Measurements from ENCODE around the gene NLRP11. TPM values are rescaled to one million over a fixed set of nuclear protein-coding genes. Genes with fewer than 3 reads are reported as not detected.

The NLRP11 gene
- total RNA-seq (2014; rRNA removed) = 0.11 TPM in 1 of 2 replicates, not detected in the other
- 0.04 TPM for polyA plus RNA-seq (2012)

DNA sequence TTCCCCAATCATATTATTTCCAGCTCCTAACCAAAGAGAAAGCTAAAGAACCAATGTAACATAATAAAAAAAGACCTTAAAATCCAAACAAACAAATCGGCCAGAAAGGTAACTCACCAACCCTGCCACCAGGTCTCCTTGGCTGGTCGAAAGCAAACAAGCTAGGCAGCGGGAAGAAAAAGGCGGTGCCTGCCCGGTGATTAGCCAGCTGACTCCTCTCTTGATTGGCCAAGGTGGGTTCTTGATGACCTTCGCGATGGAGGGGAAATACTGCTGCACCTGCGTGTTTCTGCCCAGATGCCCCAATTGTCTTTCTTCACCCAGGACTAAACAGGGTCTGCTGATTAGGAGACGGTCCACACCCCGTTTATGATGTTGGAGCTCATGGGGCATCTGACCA lies at the start of gene NLRP11:
NLRP11 (minus strand) TSS at position 154 of the 400 bp plus-strand sequence. CDS start 13,825 bp downstream, outside the sequence.
- no peak for DNase-seq (ENCODE audit: low read depth)

DNA sequence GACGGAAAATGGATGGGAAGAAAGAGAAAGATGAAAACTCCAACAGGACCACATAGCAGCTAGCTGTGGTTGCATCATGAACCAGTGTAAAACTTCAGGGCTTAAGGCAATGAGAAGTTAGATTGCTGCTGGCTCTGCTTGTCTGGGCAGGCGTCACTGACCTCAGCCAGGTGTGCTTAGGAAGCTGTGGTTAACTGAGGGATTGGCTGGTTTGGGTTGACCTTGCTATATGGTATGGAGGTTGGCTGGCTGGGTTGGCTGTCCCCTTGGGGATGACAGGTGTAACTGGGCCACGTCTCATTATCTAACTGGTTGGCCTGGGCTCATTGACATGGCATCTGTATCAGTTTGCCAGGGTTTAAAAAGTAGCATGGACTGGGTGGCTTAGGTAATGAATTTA lies 45.4 kb upstream of the NLRP11 start:
- no peak for DNase-seq (ENCODE audit: low read depth)

DNA sequence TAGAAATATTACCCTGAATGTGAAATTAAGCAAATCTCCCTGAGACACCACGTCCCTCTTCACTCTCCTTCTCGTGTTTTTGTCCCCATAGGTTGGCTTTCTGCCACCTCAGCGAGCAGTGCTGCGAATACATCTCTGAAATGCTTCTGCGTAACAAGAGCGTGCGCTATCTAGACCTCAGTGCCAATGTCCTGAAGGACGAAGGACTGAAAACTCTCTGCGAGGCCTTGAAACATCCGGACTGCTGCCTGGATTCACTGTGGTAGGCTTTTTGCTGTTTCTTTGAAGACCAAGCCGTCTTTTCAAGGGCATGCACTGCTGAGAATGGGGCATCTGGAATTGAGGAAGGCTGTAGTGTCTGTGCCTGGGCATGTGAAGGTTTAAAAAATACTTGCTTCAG lies 38.9 kb upstream of the NLRP11 start:
- DNase-seq (ENCODE audit: low read depth) = no peak

DNA sequence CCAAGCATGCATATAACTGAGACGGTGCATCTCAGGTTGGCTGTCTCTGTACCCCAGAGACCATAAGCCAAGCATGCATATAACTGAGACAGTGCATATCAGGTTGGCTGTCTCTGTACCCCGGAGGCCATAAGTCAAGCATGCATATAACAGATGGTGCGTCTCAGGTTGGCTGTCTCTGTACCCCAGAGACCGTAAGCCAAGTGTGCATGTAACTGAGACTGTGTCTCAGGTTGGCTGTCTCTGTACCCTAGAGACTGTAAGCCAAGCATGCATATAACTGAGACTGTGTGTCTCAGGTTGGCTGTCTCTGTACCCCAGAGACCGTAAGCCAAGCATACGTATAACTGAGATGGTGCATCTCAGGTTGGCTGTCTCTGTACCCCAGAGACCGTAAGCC lies 35.3 kb upstream of the NLRP11 start:
- no peak for DNase-seq (ENCODE audit: low read depth)

DNA sequence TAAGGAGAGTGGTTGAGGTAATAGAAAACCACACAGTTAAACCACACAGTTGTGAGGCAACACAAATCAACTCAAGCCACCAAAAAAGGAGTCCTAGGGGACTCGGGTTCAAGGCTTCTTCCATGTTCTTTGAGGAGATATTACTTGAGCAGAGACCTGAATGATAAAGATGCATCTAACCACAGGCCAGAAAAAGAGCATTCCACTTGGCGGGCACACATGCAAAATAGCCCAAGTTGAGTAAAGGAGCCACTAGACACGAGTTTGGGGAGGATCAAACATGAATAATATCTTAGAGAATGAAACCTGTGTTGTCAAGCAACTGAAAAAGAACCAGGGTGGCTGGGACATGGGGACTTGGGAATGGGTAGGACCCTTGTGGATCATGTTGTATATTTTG lies 34.7 kb upstream of the NLRP11 start:
- DNase-seq (ENCODE audit: low read depth) = no peak

DNA sequence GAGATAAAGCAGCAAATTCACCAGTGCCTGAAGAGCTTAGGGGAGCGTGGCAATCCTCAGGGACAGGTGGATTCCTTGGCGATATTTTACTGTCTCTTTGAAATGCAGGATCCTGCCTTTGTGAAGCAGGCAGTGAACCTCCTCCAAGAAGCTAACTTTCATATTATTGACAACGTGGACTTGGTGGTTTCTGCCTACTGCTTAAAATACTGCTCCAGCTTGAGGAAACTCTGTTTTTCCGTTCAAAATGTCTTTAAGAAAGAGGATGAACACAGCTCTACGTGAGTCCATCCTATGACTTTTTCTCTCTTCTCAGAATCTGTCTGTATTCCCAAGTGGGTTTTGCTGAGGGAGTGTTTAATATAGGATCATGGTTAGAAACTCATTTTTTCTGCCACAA lies 27.2 kb upstream of the NLRP11 start:
- no peak for DNase-seq (ENCODE audit: low read depth)

DNA sequence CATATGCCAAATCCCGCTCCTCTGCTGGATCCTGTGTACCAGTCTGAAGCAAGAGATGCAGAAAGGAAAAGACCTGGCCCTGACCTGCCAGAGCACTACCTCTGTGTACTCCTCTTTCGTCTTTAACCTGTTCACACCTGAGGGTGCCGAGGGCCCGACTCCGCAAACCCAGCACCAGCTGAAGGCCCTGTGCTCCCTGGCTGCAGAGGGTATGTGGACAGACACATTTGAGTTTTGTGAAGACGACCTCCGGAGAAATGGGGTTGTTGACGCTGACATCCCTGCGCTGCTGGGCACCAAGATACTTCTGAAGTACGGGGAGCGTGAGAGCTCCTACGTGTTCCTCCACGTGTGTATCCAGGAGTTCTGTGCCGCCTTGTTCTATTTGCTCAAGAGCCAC lies 26.6 kb upstream of the NLRP11 start:
- DNase-seq (ENCODE audit: low read depth) = no peak

DNA sequence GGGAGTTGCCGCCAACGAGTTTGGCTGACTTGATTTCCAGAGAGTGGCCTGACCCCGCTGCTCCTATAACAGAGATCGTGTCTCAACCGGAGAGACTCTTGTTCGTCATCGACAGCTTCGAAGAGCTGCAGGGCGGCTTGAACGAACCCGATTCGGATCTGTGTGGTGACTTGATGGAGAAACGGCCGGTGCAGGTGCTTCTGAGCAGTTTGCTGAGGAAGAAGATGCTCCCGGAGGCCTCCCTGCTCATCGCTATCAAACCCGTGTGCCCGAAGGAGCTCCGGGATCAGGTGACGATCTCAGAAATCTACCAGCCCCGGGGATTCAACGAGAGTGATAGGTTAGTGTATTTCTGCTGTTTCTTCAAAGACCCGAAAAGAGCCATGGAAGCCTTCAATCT lies 26.2 kb upstream of the NLRP11 start:
- no peak for DNase-seq (ENCODE audit: low read depth)

DNA sequence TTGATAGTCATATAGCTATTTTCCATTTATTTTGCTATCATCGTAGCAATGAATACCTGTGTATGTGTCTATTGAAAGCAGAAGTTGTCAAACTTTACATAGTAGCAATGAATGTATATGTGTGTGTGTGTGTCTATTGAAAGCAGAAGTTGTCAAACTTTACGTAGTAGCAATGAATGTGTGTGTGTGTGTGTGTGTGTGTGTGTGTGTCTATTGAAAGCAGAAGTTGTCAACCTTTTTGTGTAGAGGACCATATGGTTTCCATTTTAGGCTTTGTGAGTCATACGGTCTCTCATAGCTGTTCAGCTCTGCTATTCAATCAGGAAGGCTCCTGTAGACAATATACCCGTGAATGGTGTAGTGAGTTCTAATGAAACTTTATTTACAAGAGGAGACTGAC lies 25.4 kb upstream of the NLRP11 start:
- no peak for DNase-seq (ENCODE audit: low read depth)

DNA sequence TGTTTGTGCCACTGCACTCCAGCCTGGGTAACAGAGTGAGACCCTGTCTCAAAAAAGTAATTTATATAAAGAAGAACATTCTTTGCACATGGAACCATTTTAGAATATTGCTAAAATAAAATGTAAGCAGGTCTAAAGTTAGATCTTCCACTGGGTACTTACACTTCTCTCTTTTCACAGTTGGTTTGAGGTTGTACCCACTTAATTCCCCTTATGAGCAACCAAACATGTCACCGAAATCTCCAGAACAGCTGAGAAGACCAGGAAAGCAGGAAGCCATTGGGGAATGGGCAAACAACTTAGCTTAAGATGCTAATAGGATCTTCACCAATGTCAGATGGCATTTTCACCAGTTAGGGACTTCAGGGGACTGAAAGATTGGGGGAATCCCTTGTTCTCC lies 23.4 kb upstream of the NLRP11 start:
- DNase-seq (ENCODE audit: low read depth) = no peak

DNA sequence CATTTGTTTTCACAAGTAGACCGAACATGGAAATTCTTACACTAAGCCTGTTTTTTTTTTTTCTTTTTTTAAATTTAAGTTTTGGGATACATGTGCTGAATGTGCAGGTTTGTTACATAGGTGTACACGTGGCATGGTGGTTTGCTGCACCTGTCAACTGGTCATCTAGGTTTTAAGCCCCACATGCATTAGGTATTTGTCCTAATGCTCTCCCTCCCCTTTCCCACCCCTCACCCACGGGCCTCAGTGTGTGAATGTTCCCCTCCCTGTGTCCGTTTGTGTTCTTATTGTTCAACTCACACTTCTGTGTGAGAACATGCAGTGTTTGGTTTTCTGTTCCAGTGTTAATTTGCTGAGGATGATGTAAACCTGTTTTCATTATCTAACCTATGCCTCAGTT lies 7.1 kb upstream of the NLRP11 start:
- DNase-seq (ENCODE audit: low read depth) = no peak

DNA sequence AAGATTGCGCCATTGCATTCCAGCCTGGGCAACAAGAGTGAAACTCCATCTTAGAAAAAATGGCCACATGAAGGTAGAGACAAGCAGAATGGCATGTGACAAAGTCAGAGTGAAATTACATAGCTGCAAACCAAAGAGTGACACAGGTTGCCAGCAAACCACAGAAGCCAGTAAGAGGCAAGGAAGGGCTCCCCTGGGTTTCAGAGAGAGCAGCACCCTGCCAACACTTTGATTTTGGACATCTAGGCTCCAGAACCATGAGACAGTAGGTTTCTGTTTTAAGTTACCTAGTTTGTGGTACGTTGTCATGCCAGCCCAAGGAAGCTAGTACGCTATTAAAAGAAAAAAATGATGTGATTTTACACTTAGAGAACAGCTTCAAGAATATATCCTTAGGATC lies 6.5 kb upstream of the NLRP11 start:
- no peak for DNase-seq (ENCODE audit: low read depth)

DNA sequence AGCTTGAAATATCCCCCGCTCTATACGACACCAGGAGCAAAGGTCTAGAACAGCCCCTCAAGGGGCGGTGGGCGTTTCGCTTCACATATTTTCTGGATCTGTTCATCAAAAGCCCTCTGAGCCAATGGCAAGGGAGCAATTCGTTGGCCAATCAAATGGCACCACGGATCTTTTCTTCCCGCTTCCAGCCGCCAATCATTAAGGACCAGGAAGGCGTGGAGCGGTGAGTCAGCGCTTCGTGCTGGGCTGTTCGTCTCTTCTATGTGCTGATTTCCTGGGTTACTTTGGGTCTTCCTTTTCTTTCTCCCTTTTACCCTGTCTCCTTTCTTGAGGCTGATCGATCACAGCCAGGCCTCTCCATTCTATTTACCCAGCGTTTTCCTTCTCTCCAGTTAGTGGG lies 4.5 kb upstream of the NLRP11 start, which contains the start of gene NLRP4:
NLRP4 (plus strand) TSS at position 201 of the 400 bp plus-strand sequence. CDS start 15,541 bp downstream, outside the sequence.
- DNase-seq (ENCODE audit: low read depth) = no peak

DNA sequence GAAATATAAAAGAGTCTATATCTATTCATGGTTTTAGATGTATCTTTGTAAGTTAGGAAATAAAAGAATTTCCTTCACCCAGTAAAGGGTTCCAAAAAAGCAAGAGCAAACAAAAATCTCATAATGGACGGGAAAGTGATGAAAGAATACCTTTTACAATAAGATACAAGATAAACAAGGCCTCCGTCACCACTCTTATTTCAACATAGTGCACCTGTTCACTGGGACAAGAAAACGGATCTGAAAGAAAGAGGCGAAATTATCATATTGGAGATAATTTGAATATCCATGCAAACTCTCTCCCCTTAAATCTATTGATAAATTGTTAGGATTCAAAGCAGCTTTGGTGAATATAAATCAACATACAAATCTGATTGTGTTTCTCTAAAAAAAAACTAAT lies 877 bp upstream of the NLRP11 start:
- DNase-seq (ENCODE audit: low read depth) = no peak

DNA sequence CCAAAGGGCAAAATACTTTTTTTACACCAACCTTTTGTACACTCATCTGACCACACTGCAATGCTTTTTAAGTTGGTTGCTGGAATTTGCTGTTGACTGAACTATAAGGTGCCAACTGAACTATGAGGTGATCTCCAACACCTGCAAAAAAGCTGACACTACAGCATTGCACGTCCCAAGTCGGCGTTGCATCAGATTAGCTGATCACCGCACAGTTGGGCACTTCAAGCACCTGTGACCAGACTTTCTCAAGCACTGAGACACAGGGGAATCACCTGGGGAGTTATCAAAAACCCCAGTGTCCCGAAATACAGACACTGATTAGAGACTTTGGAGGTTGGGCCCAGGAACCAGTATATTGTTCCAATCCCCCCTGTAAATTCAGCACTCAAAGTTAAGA lies 1.1 kb downstream of the NLRP11 start:
- DNase-seq (ENCODE audit: low read depth) = no peak

DNA sequence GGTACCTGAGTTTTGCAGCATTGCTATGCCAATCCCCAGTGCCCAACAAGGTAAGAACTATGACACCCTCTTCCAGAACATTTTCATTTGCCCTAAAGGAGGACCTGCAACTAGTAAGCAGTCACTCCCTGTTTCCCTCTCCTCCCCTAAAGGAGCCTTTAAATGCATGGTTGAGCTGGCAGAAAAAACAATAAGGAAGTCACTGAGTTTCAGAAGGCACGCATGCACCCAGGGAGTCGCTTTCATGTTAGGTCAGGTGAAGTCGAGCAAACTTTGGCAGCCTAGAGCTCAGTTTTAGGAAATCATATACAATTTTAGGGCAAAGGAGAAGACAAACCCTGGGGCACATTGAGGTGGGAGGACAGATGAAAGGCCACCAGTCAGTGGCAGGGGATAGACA lies 11.8 kb downstream of the NLRP11 start:
- no peak for DNase-seq (ENCODE audit: low read depth)

DNA sequence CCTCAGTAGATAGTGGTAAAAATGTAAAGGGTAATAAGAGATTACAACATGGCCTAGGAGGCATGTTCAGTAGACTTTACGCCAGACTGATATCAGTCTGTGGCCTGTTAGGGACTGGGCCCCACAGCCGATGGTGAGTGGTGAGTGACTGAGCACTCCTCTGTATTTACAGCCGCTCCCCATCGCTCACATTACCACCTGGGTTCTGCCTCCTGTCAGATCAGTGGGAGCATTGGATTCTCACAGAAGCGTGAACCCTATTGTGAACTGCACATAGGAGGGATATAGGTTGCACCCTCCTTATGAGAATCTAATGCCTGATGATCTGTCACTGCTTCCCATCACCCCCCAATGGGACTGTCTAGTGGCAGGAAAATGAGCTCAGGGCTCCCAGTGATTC lies 17.9 kb downstream of the NLRP11 start:
- no peak for DNase-seq (ENCODE audit: low read depth)

DNA sequence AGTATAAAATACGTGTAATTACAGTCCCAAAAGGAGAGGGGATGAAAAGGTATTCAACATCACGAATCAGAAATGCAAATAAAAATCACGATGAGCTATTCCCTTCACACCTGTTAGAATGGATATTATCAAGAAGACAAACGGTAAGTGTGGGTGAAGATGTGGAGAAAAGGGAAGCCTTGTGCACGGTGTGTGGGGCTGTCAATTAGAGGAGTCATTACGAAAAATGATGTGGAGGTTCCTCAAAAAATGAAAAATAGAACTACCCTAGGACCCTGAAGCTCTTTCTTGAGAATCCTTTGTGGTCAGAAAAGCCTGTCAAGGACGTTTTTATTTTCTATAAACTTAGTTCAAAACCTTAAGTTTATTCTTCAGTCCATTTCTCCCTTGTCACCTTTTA lies 19.4 kb downstream of the NLRP11 start:
- DNase-seq (ENCODE audit: low read depth) = no peak

DNA sequence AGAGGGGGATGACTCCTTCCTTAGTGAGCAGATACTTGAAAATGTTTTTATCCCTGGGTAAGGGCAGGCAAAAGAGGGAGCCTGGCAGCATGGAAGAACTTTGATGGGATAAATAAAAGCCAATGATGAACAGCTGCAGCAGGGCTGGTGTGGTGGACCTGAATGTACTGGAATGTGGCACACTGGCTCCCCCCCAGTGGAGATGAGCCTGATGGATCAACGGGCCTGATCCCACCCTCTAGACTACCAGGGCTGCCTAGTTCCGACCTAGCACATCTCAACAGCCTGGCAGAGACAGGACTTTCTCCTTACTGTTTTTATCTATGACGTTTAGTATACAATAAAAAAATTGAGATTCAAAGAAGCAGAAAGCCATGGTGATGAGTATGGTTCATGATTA lies 20.5 kb downstream of the NLRP11 start:
- DNase-seq (ENCODE audit: low read depth) = no peak

DNA sequence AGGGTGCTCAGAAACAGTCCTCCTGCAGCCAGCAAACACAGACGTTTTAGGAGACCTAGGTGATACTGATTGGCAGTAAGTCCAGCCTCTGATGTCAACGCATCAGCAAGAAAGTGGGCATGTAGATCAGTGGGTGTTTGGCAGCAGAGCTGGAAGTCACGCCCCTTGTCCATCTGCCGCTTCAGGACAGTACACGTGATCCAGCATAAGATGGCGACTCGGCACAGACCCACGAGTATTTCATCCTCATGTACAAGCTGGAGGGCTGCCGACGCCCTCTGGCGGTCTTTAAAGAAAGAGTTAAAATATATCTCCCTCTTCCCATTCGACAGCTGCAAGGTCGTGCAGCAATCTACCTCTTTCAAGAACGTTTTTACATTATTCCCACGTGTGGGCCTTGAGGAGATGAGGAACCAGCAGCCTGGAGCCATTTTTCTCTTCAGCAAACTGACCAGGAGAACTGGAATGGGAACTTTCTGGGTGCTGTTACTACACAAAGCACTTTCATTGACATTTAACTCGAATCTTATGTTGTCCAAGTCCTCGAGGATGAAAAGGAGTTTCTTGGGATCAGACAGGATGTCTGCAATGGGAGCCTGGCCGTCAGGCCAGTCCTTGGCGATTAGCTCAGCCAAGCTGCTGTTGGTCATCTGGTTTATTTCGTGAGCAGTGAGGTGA lies 22.3 kb downstream of the NLRP11 start:
- DNase-seq (ENCODE audit: low read depth) = peak; percentile 80

DNA sequence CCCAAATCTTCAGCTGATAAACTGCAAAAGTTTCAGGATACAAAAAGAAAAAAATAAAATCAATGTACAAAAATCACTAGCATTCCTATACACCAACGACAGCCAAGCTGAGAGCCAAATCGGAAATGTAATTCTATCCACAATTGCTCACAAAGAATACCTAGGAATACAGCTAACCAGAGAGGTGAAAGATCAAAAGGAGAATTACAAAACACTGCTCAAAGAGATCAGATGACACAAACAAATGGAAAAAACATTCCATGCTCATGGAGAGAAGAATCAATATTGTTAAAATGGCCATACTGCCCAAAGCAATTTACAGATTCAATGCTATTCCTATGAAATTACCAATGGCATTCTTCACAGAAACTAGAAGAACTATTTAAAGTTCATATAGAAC lies 29.5 kb downstream of the NLRP11 start:
- DNase-seq (ENCODE audit: low read depth) = no peak

DNA sequence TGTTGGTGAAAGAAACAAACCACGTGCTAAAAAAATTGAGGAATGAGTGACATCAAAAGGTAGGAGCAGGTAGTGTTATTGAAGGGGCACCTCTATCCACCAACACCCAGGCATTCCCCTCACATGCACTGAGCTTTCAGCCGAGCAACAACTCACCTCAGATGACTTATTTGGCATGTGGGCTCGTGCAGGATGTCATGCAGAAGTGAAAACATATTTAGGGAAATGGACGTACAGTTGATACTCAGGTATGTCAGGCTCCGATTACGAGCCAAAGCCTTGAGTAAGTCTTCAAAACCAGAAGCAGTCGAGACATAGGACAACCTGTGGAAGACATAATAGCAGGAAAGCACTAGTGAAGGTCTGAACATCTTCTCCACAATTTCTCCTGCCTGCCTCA lies 30.4 kb downstream of the NLRP11 start:
- DNase-seq (ENCODE audit: low read depth) = no peak

DNA sequence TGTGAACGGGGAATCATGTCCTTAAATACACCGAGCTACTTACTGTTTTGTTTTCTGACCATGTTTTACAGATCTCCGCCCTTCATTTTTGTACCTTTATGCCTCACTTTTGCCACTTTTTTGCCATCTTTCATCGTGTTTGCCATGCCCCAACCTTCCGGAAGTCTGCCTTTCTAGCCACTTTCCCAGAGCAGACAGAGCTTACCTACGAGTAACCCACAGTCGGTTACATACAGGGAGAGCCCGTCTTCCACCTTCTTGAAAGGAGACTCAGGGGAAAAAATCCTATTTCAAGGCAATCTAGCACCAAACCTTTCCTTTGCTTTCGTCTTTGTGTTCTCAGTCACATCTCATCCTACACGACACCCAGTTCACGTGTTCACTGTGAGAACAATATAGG lies 36.8 kb downstream of the NLRP11 start:
- no peak for DNase-seq (ENCODE audit: low read depth)

DNA sequence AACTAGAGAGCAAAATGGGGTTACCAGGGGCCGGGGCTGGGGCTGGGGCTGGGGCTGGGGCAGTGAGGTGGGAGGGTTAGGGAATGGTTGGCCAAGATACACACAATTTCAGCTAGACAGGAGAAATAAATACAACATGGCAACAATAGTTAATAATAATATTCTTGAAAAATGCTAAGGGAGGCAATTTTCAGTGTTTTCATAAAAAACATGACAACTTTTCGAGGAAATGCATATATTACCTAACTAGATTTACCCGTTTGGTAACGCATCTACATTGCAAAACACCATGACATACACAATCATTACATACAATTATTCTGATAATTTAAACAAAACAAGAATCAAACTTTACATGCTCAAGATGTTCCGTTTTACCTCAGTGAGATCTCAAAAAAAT lies 50.7 kb downstream of the NLRP11 start:
- DNase-seq (ENCODE audit: low read depth) = no peak

Measured in LHCN-M2 (cell line).